Measurements from ENCODE around the gene VWA2. TPM values are rescaled to one million over a fixed set of nuclear protein-coding genes. Genes with fewer than 3 reads are reported as not detected.
A peak's percentile ranks its signal among the peaks of the same experiment; 100 is the strongest.

The VWA2 gene
- total RNA-seq, 4 donors from 2014 or later = under 0.01 to 0.52 (median 0.17) TPM

DNA sequence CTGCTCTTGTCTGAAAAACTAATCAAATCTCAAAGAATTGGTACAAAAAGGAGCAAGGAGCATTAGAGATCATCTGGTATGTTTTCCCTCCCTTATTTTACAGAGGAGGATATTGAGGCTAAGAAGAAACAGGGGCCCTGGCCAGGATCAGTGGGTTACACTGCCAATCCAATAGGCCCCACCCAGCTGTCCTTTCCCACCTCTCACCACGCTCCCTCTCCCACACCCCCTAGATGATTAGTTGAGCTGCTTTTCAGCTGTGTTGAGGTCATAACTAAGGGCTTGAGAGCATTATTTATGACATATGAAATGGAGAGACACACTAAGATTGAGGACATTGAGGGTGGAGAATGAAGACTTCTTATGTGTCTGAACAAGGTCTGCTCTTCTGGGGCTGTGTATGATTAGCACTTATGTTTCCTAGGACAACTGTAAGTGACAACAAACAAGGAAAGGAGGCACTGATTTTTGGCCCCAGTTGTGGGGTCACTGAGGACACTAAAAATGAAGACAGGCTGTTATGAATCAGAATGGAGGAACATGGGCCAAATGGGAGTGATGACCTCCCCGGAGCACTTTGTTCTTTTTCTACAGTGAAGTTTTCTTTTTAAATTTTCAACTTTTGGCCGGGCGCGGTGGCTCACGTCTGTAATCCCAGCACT is 26.5 kb downstream of the VWA2 start:
- peak in 1 of 2 donors; percentile 10 for TF ChIP-seq POLR2AphosphoS5 (IDR thresholded peaks at IDR 0.05)
- TF ChIP-seq, protein P1, sequence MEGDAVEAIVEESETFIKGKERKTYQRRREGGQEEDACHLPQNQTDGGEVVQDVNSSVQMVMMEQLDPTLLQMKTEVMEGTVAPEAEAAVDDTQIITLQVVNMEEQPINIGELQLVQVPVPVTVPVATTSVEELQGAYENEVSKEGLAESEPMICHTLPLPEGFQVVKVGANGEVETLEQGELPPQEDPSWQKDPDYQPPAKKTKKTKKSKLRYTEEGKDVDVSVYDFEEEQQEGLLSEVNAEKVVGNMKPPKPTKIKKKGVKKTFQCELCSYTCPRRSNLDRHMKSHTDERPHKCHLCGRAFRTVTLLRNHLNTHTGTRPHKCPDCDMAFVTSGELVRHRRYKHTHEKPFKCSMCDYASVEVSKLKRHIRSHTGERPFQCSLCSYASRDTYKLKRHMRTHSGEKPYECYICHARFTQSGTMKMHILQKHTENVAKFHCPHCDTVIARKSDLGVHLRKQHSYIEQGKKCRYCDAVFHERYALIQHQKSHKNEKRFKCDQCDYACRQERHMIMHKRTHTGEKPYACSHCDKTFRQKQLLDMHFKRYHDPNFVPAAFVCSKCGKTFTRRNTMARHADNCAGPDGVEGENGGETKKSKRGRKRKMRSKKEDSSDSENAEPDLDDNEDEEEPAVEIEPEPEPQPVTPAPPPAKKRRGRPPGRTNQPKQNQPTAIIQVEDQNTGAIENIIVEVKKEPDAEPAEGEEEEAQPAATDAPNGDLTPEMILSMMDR (IDR thresholded peaks at IDR 0.05) = no peak
- intact Hi-C loops (cut with DNase I) = no loop called here
- H3K27ac ChIP-seq (replicated peaks in 1 of 4) = peak overlapping the region in 2 of 4 donors; percentile 40 to 54
- H3K27me3 ChIP-seq = no peaks in the 10 kb centered on the region
- H3K9me3 ChIP-seq = no peaks in the 10 kb centered on the region
- no peak for DNase-seq (ENCODE audit: extremely low spot score)
- H3K4me1 ChIP-seq = peaks cover 14 to 37% (median 20%) of the 10 kb centered on the region in 4 donors
- H3K4me3 ChIP-seq = no peak overlapping the region
- no peaks in the 10 kb centered on the region for H3K36me3 ChIP-seq
- WGBS = 66% methylated on average over 6 of the region's 6 CpGs

DNA sequence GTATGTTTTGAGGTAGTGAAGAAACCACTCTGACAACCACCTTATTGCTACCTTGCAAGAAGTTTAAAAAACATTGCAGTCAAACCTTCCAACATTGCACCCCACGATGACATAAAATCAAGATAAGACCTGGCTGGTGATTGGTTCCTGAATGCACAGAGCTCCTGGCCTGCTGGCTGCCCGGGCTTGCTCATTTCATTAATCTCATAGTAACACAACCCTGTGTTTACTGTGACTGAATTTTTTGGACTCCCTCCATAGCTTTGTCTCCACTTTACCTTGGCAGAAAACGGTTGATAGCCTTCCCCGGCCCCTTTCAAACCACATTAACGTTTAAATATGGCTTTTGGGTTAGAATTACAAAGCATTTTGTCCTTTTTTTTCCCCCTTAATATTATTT is 27.5 kb downstream of the VWA2 start:
- DNase-seq (ENCODE audit: extremely low spot score) = no peak
- peak overlapping the region in 1 of 4 donors; percentile 54 for H3K27ac ChIP-seq (replicated peaks in 1 of 4)
- H3K36me3 ChIP-seq = no peaks in the 10 kb centered on the region
- intact Hi-C loops (cut with DNase I) = no loop called here
- 21% methylated on average over 5 of the region's 5 CpGs for WGBS
- no peaks in the 10 kb centered on the region for H3K27me3 ChIP-seq
- peaks cover 14 to 32% (median 21%) of the 10 kb centered on the region in 4 donors for H3K4me1 ChIP-seq
- H3K4me3 ChIP-seq = no peak overlapping the region
- H3K9me3 ChIP-seq = no peaks in the 10 kb centered on the region
- no peak for TF ChIP-seq POLR2AphosphoS5 (IDR thresholded peaks at IDR 0.05)
- TF ChIP-seq, protein P1 (IDR thresholded peaks at IDR 0.05) = no peak
- TF ChIP-seq POLR2A (IDR thresholded peaks at IDR 0.05; ENCODE audit: low read depth) = no peak
- no peak for TF ChIP-seq EP300 (IDR thresholded peaks at IDR 0.05)

DNA sequence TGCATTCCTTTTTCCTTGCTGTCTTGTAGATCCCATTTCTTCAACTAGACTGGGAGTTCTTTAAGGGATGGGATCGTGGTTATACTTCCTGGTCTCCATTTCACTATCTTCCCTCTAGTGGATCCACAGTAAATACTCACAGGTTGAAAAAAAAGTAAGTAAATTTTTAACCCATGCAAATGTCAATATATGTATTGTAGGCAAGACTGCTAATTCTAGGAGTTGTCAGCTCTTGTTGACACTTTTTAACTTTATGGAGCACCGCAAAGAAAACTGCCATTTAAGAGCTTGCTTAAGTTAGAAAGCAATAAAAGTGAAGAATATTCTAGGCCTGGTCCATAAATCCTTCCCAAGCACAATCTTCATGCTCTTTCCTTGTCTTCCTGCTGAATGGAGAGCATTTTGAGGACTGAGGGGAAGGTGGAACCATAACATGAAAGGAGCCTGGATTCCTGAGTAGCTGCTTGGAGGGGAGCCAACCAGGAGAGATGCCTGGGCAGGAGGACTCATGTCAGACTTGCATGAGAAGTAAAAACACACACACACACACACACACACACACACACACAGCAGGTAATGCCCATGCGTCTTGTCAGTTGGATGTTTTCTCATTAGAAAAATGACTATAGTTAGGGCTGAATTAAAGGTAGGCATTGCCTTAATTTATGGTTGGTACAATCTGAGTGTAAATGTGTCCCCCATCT is 32.2 kb downstream of the VWA2 start:
- no peak for TF ChIP-seq POLR2AphosphoS5 (IDR thresholded peaks at IDR 0.05)
- TF ChIP-seq EP300 (IDR thresholded peaks at IDR 0.05) = no peak
- no peak for TF ChIP-seq POLR2A (IDR thresholded peaks at IDR 0.05; ENCODE audit: low read depth)
- TF ChIP-seq, protein P1 (IDR thresholded peaks at IDR 0.05) = no peak
- Histone ChIP-seq H3K9me3 (no peaks in the 10 kb centered on the region), H3K4me1 (peaks cover 9 to 21% (median 14%) of the 10 kb centered on the region in 4 donors), H3K36me3 (no peaks in the 10 kb centered on the region), H3K27me3 (no peaks in the 10 kb centered on the region), H3K4me3 (no peak overlapping the region), H3K27ac (replicated peaks in 1 of 4) (peak overlapping the region in 2 of 4 donors; percentile 10 to 30)
- DNase-seq (ENCODE audit: extremely low spot score) = no peak
- 87% methylated on average over 3 of the region's 3 CpGs for WGBS
- intact Hi-C loops (cut with DNase I) = no loop called here

DNA sequence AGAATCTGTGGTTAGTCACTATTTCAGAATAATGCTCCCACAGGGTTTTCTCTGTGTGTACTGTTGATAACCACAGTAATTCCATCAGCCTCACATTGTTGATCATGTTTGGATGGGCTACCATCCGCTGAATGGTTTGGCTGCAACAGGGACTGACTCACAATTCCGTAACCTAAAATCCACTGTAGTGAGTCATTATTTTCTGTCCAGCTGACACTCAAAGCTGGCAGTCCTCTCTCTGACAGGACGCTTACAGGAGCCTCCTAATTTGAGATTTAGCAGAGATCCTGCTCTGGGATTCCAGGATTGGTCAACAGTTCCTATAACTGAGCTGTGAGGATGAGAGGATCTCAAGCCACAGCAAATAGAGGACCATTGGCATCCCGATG is 32.7 kb downstream of the VWA2 start:
- Histone ChIP-seq H3K4me3 (no peak overlapping the region), H3K36me3 (no peaks in the 10 kb centered on the region), H3K27me3 (no peaks in the 10 kb centered on the region), H3K27ac (replicated peaks in 1 of 4) (peak overlapping the region in 2 of 4 donors; percentile 40 to 50), H3K4me1 (peaks cover 4 to 15% (median 9%) of the 10 kb centered on the region in 4 donors), H3K9me3 (no peaks in the 10 kb centered on the region)
- intact Hi-C loops (cut with DNase I) = no loop called here
- DNase-seq (ENCODE audit: extremely low spot score) = no peak
- TF ChIP-seq, protein P1 (IDR thresholded peaks at IDR 0.05) = no peak
- TF ChIP-seq POLR2A (IDR thresholded peaks at IDR 0.05; ENCODE audit: low read depth) (no peak), POLR2AphosphoS5 (IDR thresholded peaks at IDR 0.05) (peak; percentile 58 to 60), EP300 (IDR thresholded peaks at IDR 0.05) (no peak)
- 47% methylated on average over 3 of the region's 4 CpGs for WGBS
